BLaER1 (cell line): Measurements from ENCODE around the gene CST11.
A peak's percentile ranks its signal among the peaks of the same experiment; 100 is the strongest.

Source experiments
- H3K27ac ChIP-seq: shearing (Covaris generic); formaldehyde crosslinking; 2 replicates; pipeline ENCODE4 v1.8.1; 2022
- H3K27me3 ChIP-seq: shearing (Covaris generic); formaldehyde crosslinking; 2 replicates; pipeline ENCODE4 v1.8.1; 2022
- H3K36me3 ChIP-seq: shearing (Covaris generic); formaldehyde crosslinking; 2 replicates; pipeline ENCODE4 v1.8.1; 2022
- H3K4me1 ChIP-seq: shearing (Covaris generic); formaldehyde crosslinking; 2 replicates; pipeline ENCODE4 v1.8.1; 2022
- H3K4me2 ChIP-seq: shearing (Covaris generic); formaldehyde crosslinking; 2 replicates; pipeline ENCODE4 v1.8.1; 2022
- H3K4me3 ChIP-seq: shearing (Covaris generic); formaldehyde crosslinking; 2 replicates; pipeline ENCODE4 v1.8.1; 2022
- H3K9ac ChIP-seq: shearing (Covaris generic); formaldehyde crosslinking; 2 replicates; pipeline ENCODE4 v1.8.1; 2022
- H3K9me3 ChIP-seq: shearing (Covaris generic); formaldehyde crosslinking; 2 replicates; pipeline ENCODE4 v1.8.1; 2022
- H4K20me1 ChIP-seq: shearing (Covaris generic); formaldehyde crosslinking; 2 replicates; pipeline ENCODE4 v1.8.1; 2022
- Cebpa-rat ChIP-seq: shearing (Covaris generic); IDR thresholded peaks from 2 replicates; pipeline ENCODE4 v1.8.1; 2022

CST11 gene

GRCh38 chr20:23455639-23456038, 3.0 kb upstream of the CST11 start:
- Histone ChIP-seq H3K27me3 (no peaks in the 10 kb centered on the region), H3K4me1 (peaks cover 57% of the 10 kb centered on the region), H3K4me3 (no peak overlapping the region), H3K9ac (peak overlapping the region; percentile 10; the same call in 1 of the 2 replicates), H3K4me2 (peak overlapping the region; percentile 71), H3K27ac (0 out of 2 replicates have a peak overlapping the region, but pooled peaks have one; percentile 52), H3K36me3 (no peaks in the 10 kb centered on the region), H3K9me3 (no peaks in the 10 kb centered on the region), H4K20me1 (no peaks in the 10 kb centered on the region)
- TF ChIP-seq Cebpa-rat = no peak

- H3K9ac ChIP-seq = no peak overlapping the region
- no peak for TF ChIP-seq Cebpa-rat
- H3K4me3 ChIP-seq = no peak overlapping the region
Measured at GRCh38 chr20:23454816-23455215, 2.1 kb upstream of the CST11 start.

GRCh38 chr20:23453549-23454543, 1.2 kb upstream of the CST11 start:
- TF ChIP-seq Cebpa-rat = no peak
- Histone ChIP-seq H3K4me2 (peak overlapping the region; percentile 36; the same call in 1 of the 2 replicates), H3K4me3 (no peak overlapping the region), H3K27me3 (no peaks in the 10 kb centered on the region), H3K27ac (no peak overlapping the region), H3K4me1 (peaks cover 60% of the 10 kb centered on the region), H3K9me3 (no peaks in the 10 kb centered on the region), H3K9ac (no peak overlapping the region), H4K20me1 (no peaks in the 10 kb centered on the region), H3K36me3 (no peaks in the 10 kb centered on the region)

More at GRCh38 chr20:23454816-23455215, 2.1 kb upstream of the CST11 start:
- Histone ChIP-seq H4K20me1 (no peaks in the 10 kb centered on the region), H3K27ac (no peak overlapping the region), H3K4me1 (peaks cover 58% of the 10 kb centered on the region), H3K36me3 (no peaks in the 10 kb centered on the region), H3K9me3 (no peaks in the 10 kb centered on the region), H3K4me2 (no peak overlapping the region), H3K27me3 (no peaks in the 10 kb centered on the region)

GRCh38 chr20:23451956-23452487, 654 bp downstream of the CST11 start:
- no peak for TF ChIP-seq Cebpa-rat
- no peaks in the 10 kb centered on the region for H3K9me3 ChIP-seq
- H3K27me3 ChIP-seq = no peaks in the 10 kb centered on the region

GRCh38 chr20:23450877-23451276, 1.8 kb downstream of the CST11 start:
- Histone ChIP-seq H3K9me3 (no peaks in the 10 kb centered on the region), H3K36me3 (no peaks in the 10 kb centered on the region), H3K9ac (no peak overlapping the region), H3K4me3 (no peak overlapping the region), H3K4me1 (peaks cover 30% of the 10 kb centered on the region), H4K20me1 (no peaks in the 10 kb centered on the region), H3K4me2 (no peak overlapping the region), H3K27me3 (no peaks in the 10 kb centered on the region), H3K27ac (no peak overlapping the region)
- TF ChIP-seq Cebpa-rat = no peak

More at GRCh38 chr20:23451956-23452487, 654 bp downstream of the CST11 start:
- Histone ChIP-seq H3K4me3 (no peak overlapping the region), H4K20me1 (no peaks in the 10 kb centered on the region), H3K27ac (no peak overlapping the region), H3K4me2 (no peak overlapping the region), H3K36me3 (no peaks in the 10 kb centered on the region), H3K4me1 (peaks cover 42% of the 10 kb centered on the region), H3K9ac (no peak overlapping the region)

GRCh38 chr20:23449421-23449820, 3.3 kb downstream of the CST11 start:
- Histone ChIP-seq H3K27ac (no peak overlapping the region), H3K4me3 (no peak overlapping the region), H3K36me3 (no peaks in the 10 kb centered on the region), H3K27me3 (no peaks in the 10 kb centered on the region), H3K4me2 (no peak overlapping the region), H3K4me1 (peaks cover 25% of the 10 kb centered on the region), H4K20me1 (no peaks in the 10 kb centered on the region), H3K9ac (no peak overlapping the region), H3K9me3 (no peaks in the 10 kb centered on the region)
- TF ChIP-seq Cebpa-rat = no peak

GRCh38 chr20:23448167-23448566, 4.5 kb downstream of the CST11 start:
- Histone ChIP-seq H3K36me3 (no peaks in the 10 kb centered on the region), H3K27me3 (no peaks in the 10 kb centered on the region), H3K27ac (no peak overlapping the region), H3K9ac (no peak overlapping the region), H3K4me2 (no peak overlapping the region), H4K20me1 (no peaks in the 10 kb centered on the region), H3K4me1 (peaks cover 13% of the 10 kb centered on the region), H3K4me3 (no peak overlapping the region), H3K9me3 (no peaks in the 10 kb centered on the region)
- TF ChIP-seq Cebpa-rat = no peak

- Histone ChIP-seq H3K4me1 (peaks cover 6% of the 10 kb centered on the region), H3K9me3 (no peaks in the 10 kb centered on the region)
Measured at GRCh38 chr20:23446505-23446904, 6.2 kb downstream of the CST11 start.

GRCh38 chr20:23445596-23446217, 7.0 kb downstream of the CST11 start:
- H3K9me3 ChIP-seq = no peaks in the 10 kb centered on the region
- H3K27ac ChIP-seq = no peak overlapping the region
- H3K36me3 ChIP-seq = no peaks in the 10 kb centered on the region
- H3K4me1 ChIP-seq = peaks cover 6% of the 10 kb centered on the region
- no peak overlapping the region for H3K4me3 ChIP-seq
- no peaks in the 10 kb centered on the region for H3K27me3 ChIP-seq
- H3K9ac ChIP-seq = no peak overlapping the region
- no peak for TF ChIP-seq Cebpa-rat
- no peaks in the 10 kb centered on the region for H4K20me1 ChIP-seq
- no peak overlapping the region for H3K4me2 ChIP-seq

More at GRCh38 chr20:23446505-23446904, 6.2 kb downstream of the CST11 start:
- no peak overlapping the region for H3K4me2 ChIP-seq
- TF ChIP-seq Cebpa-rat = no peak
- H4K20me1 ChIP-seq = no peaks in the 10 kb centered on the region
- H3K9ac ChIP-seq = no peak overlapping the region
- no peaks in the 10 kb centered on the region for H3K36me3 ChIP-seq
- H3K27me3 ChIP-seq = no peaks in the 10 kb centered on the region
- H3K4me3 ChIP-seq = no peak overlapping the region
- H3K27ac ChIP-seq = no peak overlapping the region

GRCh38 chr20:23444859-23445258, 7.8 kb downstream of the CST11 start:
- Histone ChIP-seq H3K27ac (no peak overlapping the region), H3K27me3 (no peaks in the 10 kb centered on the region), H3K9ac (no peak overlapping the region), H3K36me3 (no peaks in the 10 kb centered on the region), H3K4me1 (peaks cover 6% of the 10 kb centered on the region), H3K9me3 (no peaks in the 10 kb centered on the region), H4K20me1 (no peaks in the 10 kb centered on the region), H3K4me2 (no peak overlapping the region), H3K4me3 (no peak overlapping the region)
- no peak for TF ChIP-seq Cebpa-rat
